ENCODE measurements around the gene SLC38A9. TPM values are rescaled to one million over a fixed set of nuclear protein-coding genes. Genes with fewer than 3 reads are reported as not detected.
A peak's percentile ranks its signal among the peaks of the same experiment; 100 is the strongest.

The SLC38A9 gene
- polyA plus RNA-seq, 4 donors: 3.6 to 25.8 (median 6.9) TPM

GRCh38 chr5:55634866-55635265 lies 77.3 kb downstream of the SLC38A9 start:
- H3K4me3 ChIP-seq (ENCODE audit: low read depth in 1 of 3, low read length in 3 of 3): no peak overlapping the region
- H3K9me3 ChIP-seq (ENCODE audit: control insufficient read depth in 2 of 2, insufficient read depth in 1 of 2, low read depth in 1 of 2, low read length in 1 of 2): no peaks in the 10 kb centered on the region
- H3K4me1 ChIP-seq (ENCODE audit: control insufficient read depth in 3 of 3, insufficient read depth in 2 of 3, low read depth in 1 of 3, low read length in 2 of 3): peaks cover 0 to 9% (median 4%) of the 10 kb centered on the region in 3 donors
- no peaks in the 10 kb centered on the region for H3K27me3 ChIP-seq (ENCODE audit: control insufficient read depth in 3 of 3, insufficient read depth in 3 of 3, low read length in 3 of 3)
- no peak for DNase-seq
- H3K27ac ChIP-seq (ENCODE audit: low read depth in 1 of 3, low read length in 2 of 3): no peak overlapping the region
- FAIRE-seq: no peak
- H3K36me3 ChIP-seq (ENCODE audit: control insufficient read depth in 3 of 3, insufficient read depth in 2 of 3, low read depth in 1 of 3, low read length in 3 of 3): peaks cover 0 to 3% (median 0%) of the 10 kb centered on the region in 3 donors

DNA sequence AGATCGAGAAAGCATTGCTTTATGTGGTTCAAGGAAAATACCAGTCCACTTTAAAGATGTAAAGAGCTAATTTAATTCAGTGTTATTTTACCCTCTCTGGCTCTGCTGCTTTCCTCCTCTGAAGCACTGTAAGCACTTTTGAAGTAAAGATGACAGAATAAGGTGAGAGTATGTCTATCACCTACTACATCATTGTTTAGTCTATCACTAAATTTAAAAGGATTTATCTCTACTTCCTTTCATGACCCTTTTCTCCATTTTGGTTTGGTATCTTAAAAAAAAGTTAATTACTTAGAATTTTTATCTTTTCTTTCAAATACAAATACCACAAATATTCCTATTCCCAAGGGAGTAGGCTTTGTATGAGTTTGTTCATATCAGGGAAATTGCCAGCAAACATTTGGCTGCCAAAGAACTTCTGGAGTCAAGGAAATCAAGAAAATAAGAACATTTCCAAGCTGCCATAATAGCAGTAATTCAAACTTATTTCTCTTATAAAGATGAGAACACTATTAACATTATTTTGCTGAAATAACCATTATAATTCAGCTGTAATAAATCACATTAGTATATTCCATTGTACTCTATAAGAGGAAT lies 77.8 kb downstream of the SLC38A9 start:
- WGBS, 3 donors: 63 to 72% (median 68%) methylated on average over 1 of the region's 1 CpG

GRCh38 chr5:55633574-55634208 lies 78.4 kb downstream of the SLC38A9 start:
- peaks cover 0 to 9% (median 4%) of the 10 kb centered on the region in 3 donors for H3K4me1 ChIP-seq (ENCODE audit: control insufficient read depth in 3 of 3, insufficient read depth in 2 of 3, low read depth in 1 of 3, low read length in 2 of 3)
- peaks cover 0 to 3% (median 0%) of the 10 kb centered on the region in 3 donors for H3K36me3 ChIP-seq (ENCODE audit: control insufficient read depth in 3 of 3, insufficient read depth in 2 of 3, low read depth in 1 of 3, low read length in 3 of 3)
- FAIRE-seq (no peak), DNase-seq (no peak)
- 46 to 56% (median 47%) methylated on average over 4 of the region's 4 CpGs for WGBS, 3 donors
- H3K9me3 ChIP-seq (ENCODE audit: control insufficient read depth in 2 of 2, insufficient read depth in 1 of 2, low read depth in 1 of 2, low read length in 1 of 2): no peaks in the 10 kb centered on the region
- no peak overlapping the region for H3K4me3 ChIP-seq (ENCODE audit: low read depth in 1 of 3, low read length in 3 of 3)
- H3K27me3 ChIP-seq (ENCODE audit: control insufficient read depth in 3 of 3, insufficient read depth in 3 of 3, low read length in 3 of 3): no peaks in the 10 kb centered on the region
- peak overlapping the region in 2 of 3 donors; percentile 4 to 84 for H3K27ac ChIP-seq (ENCODE audit: low read depth in 1 of 3, low read length in 2 of 3)

More for the DNA sequence above, 77.8 kb downstream of the SLC38A9 start:
- no peaks in the 10 kb centered on the region for H3K9me3 ChIP-seq (ENCODE audit: control insufficient read depth in 2 of 2, insufficient read depth in 1 of 2, low read depth in 1 of 2, low read length in 1 of 2)
- no peaks in the 10 kb centered on the region for H3K27me3 ChIP-seq (ENCODE audit: control insufficient read depth in 3 of 3, insufficient read depth in 3 of 3, low read length in 3 of 3)
- H3K36me3 ChIP-seq (ENCODE audit: control insufficient read depth in 3 of 3, insufficient read depth in 2 of 3, low read depth in 1 of 3, low read length in 3 of 3): peaks cover 0 to 3% (median 0%) of the 10 kb centered on the region in 3 donors
- no peak for FAIRE-seq
- H3K4me3 ChIP-seq (ENCODE audit: low read depth in 1 of 3, low read length in 3 of 3): no peak overlapping the region
- DNase-seq: no peak
- H3K4me1 ChIP-seq (ENCODE audit: control insufficient read depth in 3 of 3, insufficient read depth in 2 of 3, low read depth in 1 of 3, low read length in 2 of 3): peaks cover 0 to 9% (median 4%) of the 10 kb centered on the region in 3 donors
- H3K27ac ChIP-seq (ENCODE audit: low read depth in 1 of 3, low read length in 2 of 3): peak overlapping the region in 2 of 3 donors; percentile 4 to 24

DNA sequence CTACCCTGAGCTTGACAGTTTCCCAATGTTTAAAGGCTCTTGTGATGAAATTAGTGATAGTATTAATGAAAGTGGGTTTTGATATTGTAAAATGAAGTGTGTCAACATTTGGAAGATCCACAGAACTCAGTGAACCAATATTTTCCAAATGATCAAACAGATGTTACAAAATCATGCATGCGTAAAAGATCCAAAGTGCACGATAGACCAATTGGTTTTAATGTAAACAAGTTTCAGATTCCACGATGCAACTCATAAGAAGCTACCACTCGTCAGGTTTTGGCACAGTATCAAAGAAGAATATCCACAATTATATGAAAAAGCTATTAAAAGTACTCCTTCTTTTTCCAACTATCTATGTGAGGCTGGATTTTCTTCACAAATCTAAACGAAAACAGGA lies 82.3 kb downstream of the SLC38A9 start:
- H3K27me3 ChIP-seq (ENCODE audit: control insufficient read depth in 3 of 3, insufficient read depth in 3 of 3, low read length in 3 of 3): no peaks in the 10 kb centered on the region
- H3K36me3 ChIP-seq (ENCODE audit: control insufficient read depth in 3 of 3, insufficient read depth in 2 of 3, low read depth in 1 of 3, low read length in 3 of 3): peaks cover 0 to 6% (median 0%) of the 10 kb centered on the region in 3 donors
- WGBS, 3 donors: 69 to 79% (median 72%) methylated on average over 5 of the region's 5 CpGs
- no peaks in the 10 kb centered on the region for H3K9me3 ChIP-seq (ENCODE audit: control insufficient read depth in 2 of 2, insufficient read depth in 1 of 2, low read depth in 1 of 2, low read length in 1 of 2)
- no peak for DNase-seq
- H3K4me1 ChIP-seq (ENCODE audit: control insufficient read depth in 3 of 3, insufficient read depth in 2 of 3, low read depth in 1 of 3, low read length in 2 of 3): peaks cover 0 to 4% (median 3%) of the 10 kb centered on the region in 3 donors
- no peak overlapping the region for H3K4me3 ChIP-seq (ENCODE audit: low read depth in 1 of 3, low read length in 3 of 3)
- H3K27ac ChIP-seq (ENCODE audit: low read depth in 1 of 3, low read length in 2 of 3): no peak overlapping the region
- FAIRE-seq: no peak

- FAIRE-seq: no peak
- peaks cover 0 to 4% (median 0%) of the 10 kb centered on the region in 3 donors for H3K4me1 ChIP-seq (ENCODE audit: control insufficient read depth in 3 of 3, insufficient read depth in 2 of 3, low read depth in 1 of 3, low read length in 2 of 3)
- H3K4me3 ChIP-seq (ENCODE audit: low read depth in 1 of 3, low read length in 3 of 3): no peak overlapping the region
- no peak overlapping the region for H3K27ac ChIP-seq (ENCODE audit: low read depth in 1 of 3, low read length in 2 of 3)
- H3K27me3 ChIP-seq (ENCODE audit: control insufficient read depth in 3 of 3, insufficient read depth in 3 of 3, low read length in 3 of 3): no peaks in the 10 kb centered on the region
- H3K9me3 ChIP-seq (ENCODE audit: control insufficient read depth in 2 of 2, insufficient read depth in 1 of 2, low read depth in 1 of 2, low read length in 1 of 2): no peaks in the 10 kb centered on the region
- DNase-seq: no peak
- WGBS, 3 donors: 68 to 77% (median 70%) methylated on average over 3 of the region's 3 CpGs
- peaks cover 0 to 3% (median 0%) of the 10 kb centered on the region in 3 donors for H3K36me3 ChIP-seq (ENCODE audit: control insufficient read depth in 3 of 3, insufficient read depth in 2 of 3, low read depth in 1 of 3, low read length in 3 of 3)
Measured at GRCh38 chr5:55626790-55627189, 85.3 kb downstream of the SLC38A9 start.

GRCh38 chr5:55625913-55626312 lies 86.2 kb downstream of the SLC38A9 start:
- Histone ChIP-seq H3K27ac (ENCODE audit: low read depth in 1 of 3, low read length in 2 of 3) (no peak overlapping the region), H3K4me3 (ENCODE audit: low read depth in 1 of 3, low read length in 3 of 3) (no peak overlapping the region), H3K4me1 (ENCODE audit: control insufficient read depth in 3 of 3, insufficient read depth in 2 of 3, low read depth in 1 of 3, low read length in 2 of 3) (peaks cover 0 to 4% (median 0%) of the 10 kb centered on the region in 3 donors), H3K9me3 (ENCODE audit: control insufficient read depth in 2 of 2, insufficient read depth in 1 of 2, low read depth in 1 of 2, low read length in 1 of 2) (no peaks in the 10 kb centered on the region), H3K36me3 (ENCODE audit: control insufficient read depth in 3 of 3, insufficient read depth in 2 of 3, low read depth in 1 of 3, low read length in 3 of 3) (peaks cover 0 to 3% (median 0%) of the 10 kb centered on the region in 3 donors), H3K27me3 (ENCODE audit: control insufficient read depth in 3 of 3, insufficient read depth in 3 of 3, low read length in 3 of 3) (no peaks in the 10 kb centered on the region)
- DNase-seq: no peak
- FAIRE-seq: no peak

GRCh38 chr5:55625589-55625909 lies 86.6 kb downstream of the SLC38A9 start:
- H3K27me3 ChIP-seq (ENCODE audit: control insufficient read depth in 3 of 3, insufficient read depth in 3 of 3, low read length in 3 of 3): no peaks in the 10 kb centered on the region
- DNase-seq: no peak
- no peak for FAIRE-seq
- WGBS, 3 donors: 60 to 96% (median 86%) methylated on average over 4 of the region's 4 CpGs
- H3K4me3 ChIP-seq (ENCODE audit: low read depth in 1 of 3, low read length in 3 of 3): no peak overlapping the region
- H3K9me3 ChIP-seq (ENCODE audit: control insufficient read depth in 2 of 2, insufficient read depth in 1 of 2, low read depth in 1 of 2, low read length in 1 of 2): no peaks in the 10 kb centered on the region
- H3K4me1 ChIP-seq (ENCODE audit: control insufficient read depth in 3 of 3, insufficient read depth in 2 of 3, low read depth in 1 of 3, low read length in 2 of 3): peaks cover 0 to 4% (median 0%) of the 10 kb centered on the region in 3 donors
- peak overlapping the region in 1 of 3 donors; percentile 9 for H3K27ac ChIP-seq (ENCODE audit: low read depth in 1 of 3, low read length in 2 of 3)
- H3K36me3 ChIP-seq (ENCODE audit: control insufficient read depth in 3 of 3, insufficient read depth in 2 of 3, low read depth in 1 of 3, low read length in 3 of 3): peaks cover 0 to 3% (median 0%) of the 10 kb centered on the region in 3 donors

GRCh38 chr5:55624841-55625588 lies 87.1 kb downstream of the SLC38A9 start:
- Histone ChIP-seq H3K4me1 (ENCODE audit: control insufficient read depth in 3 of 3, insufficient read depth in 2 of 3, low read depth in 1 of 3, low read length in 2 of 3) (peaks cover 0 to 4% (median 0%) of the 10 kb centered on the region in 3 donors), H3K36me3 (ENCODE audit: control insufficient read depth in 3 of 3, insufficient read depth in 2 of 3, low read depth in 1 of 3, low read length in 3 of 3) (peaks cover 0 to 3% (median 0%) of the 10 kb centered on the region in 3 donors), H3K27ac (ENCODE audit: low read depth in 1 of 3, low read length in 2 of 3) (peak overlapping the region in 1 of 3 donors; percentile 9), H3K27me3 (ENCODE audit: control insufficient read depth in 3 of 3, insufficient read depth in 3 of 3, low read length in 3 of 3) (no peaks in the 10 kb centered on the region), H3K4me3 (ENCODE audit: low read depth in 1 of 3, low read length in 3 of 3) (no peak overlapping the region), H3K9me3 (ENCODE audit: control insufficient read depth in 2 of 2, insufficient read depth in 1 of 2, low read depth in 1 of 2, low read length in 1 of 2) (no peaks in the 10 kb centered on the region)
- FAIRE-seq: no peak
- 65 to 77% (median 76%) methylated on average over 8 of the region's 8 CpGs for WGBS, 3 donors
- DNase-seq: no peak
